GM19328 (cell line): ENCODE data around the gene DCDC2.
"Not testable (repeated sequence)": the region's sequence is repeated elsewhere in the genome, so short reads cannot be mapped to it uniquely, and the experiment has no call there.

ENCODE experiments used
- ATAC-seq: cut with Tn5 transposase; IDR thresholded peaks from one replicate; pipeline ENCODE4 v1.9.1; 2021; ENCODE audit warnings: mild to moderate bottlenecking, moderate library complexity; ENCODE audit not compliant: unreplicated experiment

DCDC2 gene

GRCh38 chr6:24228681-24229255 lies 129.1 kb downstream of the DCDC2 start:
- ATAC-seq, result no peak

- no peak for ATAC-seq
Measured at GRCh38 chr6:24228123-24228522, 129.7 kb downstream of the DCDC2 start.

GRCh38 chr6:24227556-24227955 lies 130.3 kb downstream of the DCDC2 start:
- no peak for ATAC-seq

GRCh38 chr6:24226541-24226940 lies 131.3 kb downstream of the DCDC2 start:
- no peak for ATAC-seq

GRCh38 chr6:24225838-24226237 lies 132.0 kb downstream of the DCDC2 start:
- no peak for ATAC-seq

GRCh38 chr6:24223115-24223919 lies 134.5 kb downstream of the DCDC2 start:
- ATAC-seq, result no peak

- ATAC-seq, result no peak
Measured at GRCh38 chr6:24219670-24220069, 138.2 kb downstream of the DCDC2 start.

- ATAC-seq, result no peak
Measured at GRCh38 chr6:24214984-24215383, 142.9 kb downstream of the DCDC2 start.

- ATAC-seq, result no peak
Measured at GRCh38 chr6:24207413-24207812, 150.4 kb downstream of the DCDC2 start.

GRCh38 chr6:24205020-24205492 lies 152.8 kb downstream of the DCDC2 start:
- no peak for ATAC-seq

- not testable (repeated sequence) for ATAC-seq
Measured at GRCh38 chr6:24204113-24204512, 153.7 kb downstream of the DCDC2 start.

GRCh38 chr6:24197892-24198291 lies 160.0 kb downstream of the DCDC2 start:
- ATAC-seq, result no peak

GRCh38 chr6:24195836-24196597 lies 161.8 kb downstream of the DCDC2 start:
- ATAC-seq, result no peak

- no peak for ATAC-seq
Measured at GRCh38 chr6:24194978-24195700, 162.7 kb downstream of the DCDC2 start.

GRCh38 chr6:24193364-24193763 lies 164.5 kb downstream of the DCDC2 start:
- no peak for ATAC-seq

- no peak for ATAC-seq
Measured at GRCh38 chr6:24191346-24191745, 166.5 kb downstream of the DCDC2 start.

GRCh38 chr6:24188578-24189080 lies 169.2 kb downstream of the DCDC2 start:
- no peak for ATAC-seq

- no peak for ATAC-seq
Measured at GRCh38 chr6:24187965-24188577, 169.8 kb downstream of the DCDC2 start.

- ATAC-seq, result no peak
Measured at GRCh38 chr6:24186349-24186748, 171.5 kb downstream of the DCDC2 start.

GRCh38 chr6:24183584-24183983 lies 174.3 kb downstream of the DCDC2 start:
- no peak for ATAC-seq
